Vagina (tissue), 2 donors: ENCODE data around the gene IFNG.

Experiments
- POLR2A ChIP-seq, 2 donors: fragments of 450-650 bp; IDR thresholded peaks; one replicate each; pipeline ENCODE4 v1.6.1; 2017; ENCODE audit warnings: antibody characterized with exemption in 2 of 2, mild to moderate bottlenecking in 2 of 2, moderate library complexity in 2 of 2
- TF ChIP-seq, protein P1 (sequence below), 3 experiments: fragments of 450-650 bp in 2 of 3; fragments of 200-600 bp in 1 of 3; sonication (generic) in 1 of 3; IDR thresholded peaks; one replicate each; pipeline ENCODE4 v1.5.1; 2017 to 2019; ENCODE audit warnings: antibody characterized with exemption in 3 of 3, mild to moderate bottlenecking in 2 of 3, moderate library complexity in 2 of 3

GRCh38 chr12:68129979-68130378 is 29.6 kb downstream of the IFNG start:
- TF ChIP-seq, protein P1, sequence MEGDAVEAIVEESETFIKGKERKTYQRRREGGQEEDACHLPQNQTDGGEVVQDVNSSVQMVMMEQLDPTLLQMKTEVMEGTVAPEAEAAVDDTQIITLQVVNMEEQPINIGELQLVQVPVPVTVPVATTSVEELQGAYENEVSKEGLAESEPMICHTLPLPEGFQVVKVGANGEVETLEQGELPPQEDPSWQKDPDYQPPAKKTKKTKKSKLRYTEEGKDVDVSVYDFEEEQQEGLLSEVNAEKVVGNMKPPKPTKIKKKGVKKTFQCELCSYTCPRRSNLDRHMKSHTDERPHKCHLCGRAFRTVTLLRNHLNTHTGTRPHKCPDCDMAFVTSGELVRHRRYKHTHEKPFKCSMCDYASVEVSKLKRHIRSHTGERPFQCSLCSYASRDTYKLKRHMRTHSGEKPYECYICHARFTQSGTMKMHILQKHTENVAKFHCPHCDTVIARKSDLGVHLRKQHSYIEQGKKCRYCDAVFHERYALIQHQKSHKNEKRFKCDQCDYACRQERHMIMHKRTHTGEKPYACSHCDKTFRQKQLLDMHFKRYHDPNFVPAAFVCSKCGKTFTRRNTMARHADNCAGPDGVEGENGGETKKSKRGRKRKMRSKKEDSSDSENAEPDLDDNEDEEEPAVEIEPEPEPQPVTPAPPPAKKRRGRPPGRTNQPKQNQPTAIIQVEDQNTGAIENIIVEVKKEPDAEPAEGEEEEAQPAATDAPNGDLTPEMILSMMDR (IDR thresholded peaks at IDR 0.05): no peak
- no peak for TF ChIP-seq POLR2A (IDR thresholded peaks at IDR 0.05)
